ENCODE data around the gene WDR62. TPM values are rescaled to one million over a fixed set of nuclear protein-coding genes. Genes with fewer than 3 reads are reported as not detected.

WDR62 gene
- total and polyA plus RNA-seq, 2 of the 8 experiments (the other 6 are each of a cell fraction or from before 2014, with no cell fraction given), result 28.2 to 39.5 TPM

GRCh38 chr19:36084231-36085009 is 29.7 kb downstream of the WDR62 start:
- no peak overlapping the region for H2BK120ac ChIP-seq (replicated peaks; ENCODE audit: low read depth, low read length)
- H2BK20ac ChIP-seq (ENCODE audit: low read length), result no peak overlapping the region
- H2BK12ac ChIP-seq (ENCODE audit: low read depth, low read length), result no peak overlapping the region
- ChIA-PET POLR2A (ENCODE audit: partially characterized antibody) (interaction anchor here (0.8 to 1.2 kb wide), 2 partner anchors 12 to 14 kb away, joined by 3 read pairs; no protein-coding TSS in a partner anchor), CTCF (ENCODE audit: partially characterized antibody) (interaction anchor here (0.6 to 2.2 kb wide), 5 partner anchors 11 to 181 kb away, joined by 3 to 5 read pairs (median 3); no protein-coding TSS in a partner anchor)
- H3K23me2 ChIP-seq (ENCODE audit: low read depth, low read length), result no peaks in the 10 kb centered on the region
- no peaks in the 10 kb centered on the region for H3K79me1 ChIP-seq (ENCODE audit: low read depth, low read length)
- WGBS, 2 experiments (ENCODE audit: extremely low coverage in 1 of 2, insufficient coverage in 1 of 2, insufficient read length in 1 of 2, insufficient replicate concordance in 2 of 2, low coverage in 1 of 2, low lambda C conversion rate in 2 of 2, missing lambda C conversion rate in 1 of 2), result 89% methylated on average over 12 of the region's 12 CpGs; no CpG with 5 or more reads in 1 of the 2 experiments
- H3K9ac ChIP-seq (replicated peaks in 1 of 4; ENCODE audit: extremely low read depth in 1 of 4, low read depth in 3 of 4, low read length in 3 of 4), result no peak overlapping the region
- H4K8ac ChIP-seq (ENCODE audit: extremely low read depth, insufficient read depth, low read length), result no peak overlapping the region
- no peak for TF ChIP-seq TAF7 (optimal IDR thresholded peaks at IDR 0.05; ENCODE audit: borderline replicate concordance, low read depth, low read length)
- no peak overlapping the region for H3K4me2 ChIP-seq (ENCODE audit: insufficient read depth in 1 of 2, low read depth in 2 of 2, low read length in 2 of 2)
- H2AFZ ChIP-seq (ENCODE audit: low read length), result no peak overlapping the region
- no peak overlapping the region for H2AK5ac ChIP-seq (ENCODE audit: low read depth, low read length)
- no peak overlapping the region for H4K5ac ChIP-seq (ENCODE audit: insufficient read length, low read depth, low read length)
- no peak overlapping the region for H3K4ac ChIP-seq (replicated peaks; ENCODE audit: insufficient read length, low read depth, low read length)
- no peak overlapping the region for H3K18ac ChIP-seq (ENCODE audit: extremely low read depth, low read length)
- no peaks in the 10 kb centered on the region for H3K4me1 ChIP-seq (replicated peaks in 1 of 4; ENCODE audit: control insufficient read depth in 3 of 4, insufficient read depth in 4 of 4, low read length in 3 of 4)
- DNase-seq (ENCODE audit: low read depth in 1 of 2, low spot score in 2 of 2), result no peak
- no peak overlapping the region for H3K56ac ChIP-seq (replicated peaks; ENCODE audit: insufficient read length, low read depth, low read length)
- H4K20me1 ChIP-seq (replicated peaks in 1 of 2; ENCODE audit: control insufficient read depth in 1 of 2, insufficient read depth in 2 of 2, low read length in 2 of 2), result peaks cover 0 to 20% of the 10 kb centered on the region in 2 experiments
- H3K79me2 ChIP-seq (ENCODE audit: control insufficient read depth in 1 of 2, insufficient read depth in 2 of 2, low read length in 2 of 2), result no peaks in the 10 kb centered on the region
- no peak overlapping the region for H2BK15ac ChIP-seq (ENCODE audit: low read length)
- no peak overlapping the region for H3K27ac ChIP-seq (ENCODE audit: low read depth, low read length)
- H3K27me3 ChIP-seq (replicated peaks in 1 of 4; ENCODE audit: control insufficient read depth in 3 of 4, extremely low read depth in 1 of 4, insufficient read depth in 3 of 4, low read length in 3 of 4), result no peaks in the 10 kb centered on the region
- no peak for FAIRE-seq
- no peak overlapping the region for H3K4me3 ChIP-seq (ENCODE audit: extremely low read depth in 1 of 4, insufficient read depth in 2 of 4, low read depth in 3 of 4, low read length in 4 of 4)
- H3K36me3 ChIP-seq (ENCODE audit: control insufficient read depth in 2 of 4, insufficient read depth in 4 of 4, low read length in 3 of 4), result peaks cover 40 to 72% (median 63%) of the 10 kb centered on the region in 4 experiments
- H3K14ac ChIP-seq (ENCODE audit: insufficient read length), result no peak overlapping the region
- no peak overlapping the region for H4K91ac ChIP-seq (replicated peaks; ENCODE audit: insufficient read length, low read length)
- H3K9me3 ChIP-seq (ENCODE audit: insufficient read depth in 2 of 2, low read depth in 1 of 2, low read length in 1 of 2), result no peaks in the 10 kb centered on the region
- H3K23ac ChIP-seq (ENCODE audit: insufficient read length), result no peak overlapping the region
- H2BK5ac ChIP-seq (ENCODE audit: low read depth, low read length), result no peak overlapping the region
